Colonic mucosa (tissue), 4 donors: ENCODE data around the gene CDC20. TPM values are rescaled to one million over a fixed set of nuclear protein-coding genes. Genes with fewer than 3 reads are reported as not detected.

Experiments used
- DNase-seq: peaks from one replicate; pipeline ENCODE4 v3.0.0-alpha.2; 2020
- H3K27ac ChIP-seq: fragments of 200-600 bp; one replicate; pipeline ENCODE4 v1.8.0; 2021
- H3K27me3 ChIP-seq: fragments of 200-600 bp; one replicate; pipeline ENCODE4 v1.8.0; 2021
- H3K36me3 ChIP-seq: fragments of 200-600 bp; one replicate; pipeline ENCODE4 v1.8.0; 2021
- H3K4me1 ChIP-seq: fragments of 200-600 bp; one replicate; pipeline ENCODE4 v1.8.0; 2021; ENCODE audit warnings: mild to moderate bottlenecking
- H3K4me3 ChIP-seq: fragments of 200-600 bp; one replicate; pipeline ENCODE4 v1.8.0; 2021
- H3K9ac ChIP-seq, 2 donors: one replicate each; pipeline ENCODE4 v1.7.0; 2013; ENCODE audit warnings: control low read depth in 2 of 2, low read depth in 2 of 2, low read length in 2 of 2
- H3K9me3 ChIP-seq: fragments of 200-600 bp; one replicate; pipeline ENCODE4 v1.8.0; 2021
- CTCF ChIP-seq: fragments of 200-600 bp; IDR thresholded peaks from one replicate; pipeline ENCODE4 v1.8.0; 2022; ENCODE audit warnings: antibody characterized with exemption, mild to moderate bottlenecking
- intact Hi-C: fragments of 100-400 bp; cut with DNase I; formaldehyde crosslinking; loops from one replicate; pipeline ENCODE4 v1.14.1; 2022
- total RNA-seq, 2 donors: library from RNA; stranded (reverse); fragmentation: NEBNext Ultra II Directional in 1 of 2; extraction: Animal tissue kit (Norgen Biotek cat#: 25700) in 1 of 2; gene quantifications; one replicate each; pipeline ENCODE4 v1.2.1, GENCODE V29; 2021
- donor health status: healthy.
- donor health status: DM: no; HTN: no; CAD: no.
- donor health status: DM: no; HTN: no; CAD: no.

CDC20 gene
- total RNA-seq, 2 donors from 2014 or later = 42.6 to 201 TPM

GRCh38 chr1:43359696-43360095, 915 bp downstream of the CDC20 start:
- no peak for DNase-seq
- Histone ChIP-seq H3K27me3 (no peaks in the 10 kb centered on the region), H3K4me1 (peaks cover 5% of the 10 kb centered on the region), H3K36me3 (peaks cover 20% of the 10 kb centered on the region), H3K4me3 (peak overlapping the region; percentile 65), H3K27ac (no peak overlapping the region), H3K9ac (peak overlapping the region; percentile 8 to 46), H3K9me3 (no peaks in the 10 kb centered on the region)
- intact Hi-C loops = no loop called here
- no peak for TF ChIP-seq CTCF

GRCh38 chr1:43360616-43361015, 1.8 kb downstream of the CDC20 start:
- TF ChIP-seq CTCF = no peak
- Histone ChIP-seq H3K4me1 (peaks cover 10% of the 10 kb centered on the region), H3K4me3 (no peak overlapping the region), H3K36me3 (peaks cover 25% of the 10 kb centered on the region), H3K9ac (peak overlapping the region in 1 of 2 donors; percentile 34), H3K9me3 (no peaks in the 10 kb centered on the region), H3K27ac (no peak overlapping the region), H3K27me3 (no peaks in the 10 kb centered on the region)
- no peak for DNase-seq
- intact Hi-C loops = no loop called here

GRCh38 chr1:43363283-43363934, 4.6 kb downstream of the CDC20 start:
- Histone ChIP-seq H3K4me1 (peaks cover 17% of the 10 kb centered on the region), H3K9me3 (no peaks in the 10 kb centered on the region), H3K4me3 (no peak overlapping the region), H3K9ac (no peak overlapping the region), H3K27ac (no peak overlapping the region), H3K36me3 (peaks cover 25% of the 10 kb centered on the region), H3K27me3 (no peaks in the 10 kb centered on the region)
- peak; percentile 64 for DNase-seq
- intact Hi-C loops = no loop called here
- no peak for TF ChIP-seq CTCF

GRCh38 chr1:43363935-43364525, 5.2 kb downstream of the CDC20 start:
- TF ChIP-seq CTCF = no peak
- Histone ChIP-seq H3K4me1 (peaks cover 16% of the 10 kb centered on the region), H3K36me3 (peaks cover 25% of the 10 kb centered on the region), H3K27ac (no peak overlapping the region), H3K9ac (no peak overlapping the region), H3K27me3 (no peaks in the 10 kb centered on the region), H3K4me3 (no peak overlapping the region), H3K9me3 (no peaks in the 10 kb centered on the region)
- intact Hi-C loops = no loop called here
- no peak for DNase-seq

- DNase-seq = no peak
- H3K9me3 ChIP-seq = no peaks in the 10 kb centered on the region
- H3K27me3 ChIP-seq = no peaks in the 10 kb centered on the region
- no peak for TF ChIP-seq CTCF
- intact Hi-C loops = no loop called here
- peak overlapping the region; percentile 47 to 97 for H3K9ac ChIP-seq
- H3K4me3 ChIP-seq = peak overlapping the region; percentile 53
- peak overlapping the region; percentile 96 for H3K27ac ChIP-seq
- peaks cover 13% of the 10 kb centered on the region for H3K4me1 ChIP-seq
- peaks cover 25% of the 10 kb centered on the region for H3K36me3 ChIP-seq
Measured at GRCh38 chr1:43365678-43366077, 6.9 kb downstream of the CDC20 start.
